Measurements from ENCODE around the gene RNF114. TPM values are rescaled to one million over a fixed set of nuclear protein-coding genes. Genes with fewer than 3 reads are reported as not detected.

The RNF114 gene
- total and polyA plus RNA-seq, 10 of the 15 experiments (the other 5 are each of a cell fraction or from before 2014, with no cell fraction given), result 28.0 to 82.3 (median 47.2) TPM

- H3K9me3 ChIP-seq (replicated peaks; ENCODE audit: control insufficient read depth, insufficient read depth, low read length), result no peaks in the 10 kb centered on the region
- no TSS peak for BruUV-seq (replicated peaks)
- in situ Hi-C loops (cut with MboI), result no loop called here
Measured at GRCh38 chr20:49945701-49946477, 9.7 kb downstream of the RNF114 start.

GRCh38 chr20:49948178-49948577, 12.0 kb downstream of the RNF114 start:
- BruUV-seq (replicated peaks), result no TSS peak
- FAIRE-seq (no peak), DNase-seq (ENCODE audit: low read depth, low spot score) (no peak), ATAC-seq (no peak)
- in situ Hi-C loops (cut with MboI) (no loop called here), intact Hi-C loops (cut with micrococcal nuclease; ENCODE audit: unreplicated experiment) (no loop called here)
- TF ChIP-seq HDAC6 (IDR thresholded peaks at IDR 0.05; ENCODE audit: unreplicated experiment) (no peak), E4F1 (IDR thresholded peaks at IDR 0.05; ENCODE audit: borderline replicate concordance, partially characterized antibody) (no peak), POLR2AphosphoS5 (IDR thresholded peaks at IDR 0.05; ENCODE audit: low read length) (no peak)
- WGBS (ENCODE audit: insufficient coverage, insufficient replicate concordance, low lambda C conversion rate, missing lambda C conversion rate), result 100% methylated on average over 3 of the region's 3 CpGs
- Histone ChIP-seq H3K36me3 (ENCODE audit: control insufficient read depth in 2 of 2, insufficient read depth in 2 of 2, low read length in 1 of 2) (peaks cover 19 to 30% of the 10 kb centered on the region in 2 experiments), H4K20me1 (ENCODE audit: control insufficient read depth, insufficient read depth) (no peaks in the 10 kb centered on the region), H3K4me2 (ENCODE audit: control insufficient read depth, insufficient read depth) (no peak overlapping the region), H3K79me2 (ENCODE audit: control insufficient read depth, insufficient read depth, low read length) (no peaks in the 10 kb centered on the region; the same call in 1 of the 2 replicates), H3K27me3 (replicated peaks in 1 of 2; ENCODE audit: control insufficient read depth in 2 of 2, insufficient read depth in 2 of 2, low read length in 1 of 2) (no peaks in the 10 kb centered on the region), H2AFZ (ENCODE audit: control insufficient read depth, low read depth, low read length) (no peak overlapping the region), H3K9me3 (replicated peaks; ENCODE audit: control insufficient read depth, insufficient read depth, low read length) (no peaks in the 10 kb centered on the region), H3K27ac (ENCODE audit: control insufficient read depth, insufficient read depth) (no peak overlapping the region), H3K4me3 (no peak overlapping the region), H3K4me1 (ENCODE audit: control insufficient read depth, insufficient read depth, low read length) (no peaks in the 10 kb centered on the region), H3K9ac (ENCODE audit: control insufficient read depth, insufficient read depth, low read length) (no peak overlapping the region)
- ChIA-PET POLR2A (no interaction called here), SMC1A (ENCODE audit: uncharacterized antibody, unreplicated experiment) (interaction anchor here (3.6 kb wide), 1 partner anchor 10 kb away, joined by 13 read pairs; no protein-coding TSS in a partner anchor), RAD21 (ENCODE audit: unreplicated experiment) (no interaction called here), CTCF (no interaction called here)

More at GRCh38 chr20:49945701-49946477, 9.7 kb downstream of the RNF114 start:
- no peaks in the 10 kb centered on the region for H3K4me1 ChIP-seq (ENCODE audit: control insufficient read depth, insufficient read depth, low read length)
- H3K4me2 ChIP-seq (ENCODE audit: control insufficient read depth, insufficient read depth), result no peak overlapping the region
- ATAC-seq (no peak), FAIRE-seq (no peak), DNase-seq (ENCODE audit: low read depth, low spot score) (no peak)
- peaks cover 13% of the 10 kb centered on the region for H3K79me2 ChIP-seq (ENCODE audit: control insufficient read depth, insufficient read depth, low read length)
- WGBS (ENCODE audit: insufficient coverage, insufficient replicate concordance, low lambda C conversion rate, missing lambda C conversion rate), result 94% methylated on average over 10 of the region's 10 CpGs
- ChIA-PET CTCF (interaction anchor here (0.7 to 1.1 kb wide), 5 partner anchors 11 to 126 kb away, joined by 3 to 4 read pairs (median 3); partner anchors contain the start of gene SPATA2), SMC1A (ENCODE audit: uncharacterized antibody, unreplicated experiment) (no interaction called here), POLR2A (interaction anchor here (1.0 kb wide), 1 partner anchor 120 kb away, joined by 3 read pairs; no protein-coding TSS in a partner anchor), RAD21 (ENCODE audit: unreplicated experiment) (interaction anchor here (1.4 kb wide), 1 partner anchor 11 kb away, joined by 3 read pairs; no protein-coding TSS in a partner anchor)
- H3K4me3 ChIP-seq, result no peak overlapping the region
- no peak for TF ChIP-seq MXI1 (IDR thresholded peaks at IDR 0.05; ENCODE audit: low read depth, low read length)
- no peak for TF ChIP-seq SUPT20H (IDR thresholded peaks at IDR 0.05; ENCODE audit: borderline replicate concordance, control insufficient read depth, low read depth, low read length)
- no peak for TF ChIP-seq PKNOX1 (IDR thresholded peaks at IDR 0.05)
- no peak overlapping the region for H3K9ac ChIP-seq (ENCODE audit: control insufficient read depth, insufficient read depth, low read length)
- peaks cover 8 to 32% of the 10 kb centered on the region in 2 experiments for H3K36me3 ChIP-seq (ENCODE audit: control insufficient read depth in 2 of 2, insufficient read depth in 2 of 2, low read length in 1 of 2)
- intact Hi-C loops (cut with micrococcal nuclease; ENCODE audit: unreplicated experiment), result no loop called here
- peaks cover 4% of the 10 kb centered on the region; the same call in 1 of the 2 replicates for H4K20me1 ChIP-seq (ENCODE audit: control insufficient read depth, insufficient read depth)
- H3K27me3 ChIP-seq (replicated peaks in 1 of 2; ENCODE audit: control insufficient read depth in 2 of 2, insufficient read depth in 2 of 2, low read length in 1 of 2), result no peaks in the 10 kb centered on the region
- no peak overlapping the region for H2AFZ ChIP-seq (ENCODE audit: control insufficient read depth, low read depth, low read length)
- H3K27ac ChIP-seq (ENCODE audit: control insufficient read depth, insufficient read depth), result no peak overlapping the region

All from GM12878 (cell line).